Right atrium auricular region (tissue), 2 donors: ENCODE results near the gene AP3B1. TPM values are rescaled to one million over a fixed set of nuclear protein-coding genes. Genes with fewer than 3 reads are reported as not detected.

ENCODE experiments used
- DNase-seq: peaks from one replicate; pipeline ENCODE4 v3.0.0-alpha.2; 2019; ENCODE audit warnings: low spot score
- H3K27ac ChIP-seq, 2 donors: fragments of 200-600 bp; sonication (generic); 1 replicate in 1 of 2; 2 replicates in 1 of 2; pipeline ENCODE4 v1.5.1; 2016 to 2019
- H3K27me3 ChIP-seq, 2 donors: fragments of 200-600 bp; sonication (generic); one replicate each; pipeline versions ENCODE4 v1.5.1 to v1.6.0; 2017 to 2019
- H3K36me3 ChIP-seq: fragments of 200-600 bp; sonication (generic); one replicate; pipeline ENCODE4 v1.5.1; 2016
- H3K4me1 ChIP-seq, 2 donors: fragments of 200-600 bp; sonication (generic); one replicate each; pipeline versions ENCODE4 v1.5.1 to v1.6.0; 2017 to 2019
- H3K4me3 ChIP-seq, 2 donors: fragments of 200-600 bp; sonication (generic); 1 replicate in 1 of 2; 2 replicates in 1 of 2; pipeline ENCODE4 v1.5.1; 2017 to 2019; ENCODE audit warnings: mild to moderate bottlenecking in 1 of 2, moderate library complexity in 1 of 2
- H3K9me3 ChIP-seq, 2 donors: fragments of 200-600 bp; sonication (generic); one replicate each; pipeline ENCODE4 v1.5.1; 2019
- CTCF ChIP-seq, 2 donors: fragments of 200-600 bp; sonication (generic); IDR thresholded peaks; one replicate each; pipeline ENCODE4 v1.5.1; 2019; ENCODE audit warnings: antibody characterized with exemption in 2 of 2
- total RNA-seq, 2 donors: library from RNA; depleted of rRNA; stranded (reverse); fragments of >200 nt; gene quantifications; one replicate each; pipeline ENCODE4 v1.1.0, GENCODE V29; 2016

The AP3B1 gene
- total RNA-seq, 2 donors from 2014 or later, result 22.4 to 25.7 TPM

- Histone ChIP-seq H3K36me3 (no peaks in the 10 kb centered on the region), H3K4me3 (no peak overlapping the region), H3K9me3 (no peaks in the 10 kb centered on the region), H3K27me3 (peaks cover 6% of the 10 kb centered on the region in 2 donors), H3K4me1 (peaks cover 0 to 4% of the 10 kb centered on the region in 2 donors), H3K27ac (no peak overlapping the region)
- TF ChIP-seq CTCF (IDR thresholded peaks at IDR 0.05), result no peak
- no peak for DNase-seq
These were observed 333.6 kb downstream of the AP3B1 start for GRCh38 chr5:77960863-77961396.

GRCh38 chr5:77960305-77960704 lies 334.2 kb downstream of the AP3B1 start:
- no peak overlapping the region for H3K4me3 ChIP-seq
- H3K27ac ChIP-seq, result no peak overlapping the region
- TF ChIP-seq CTCF (IDR thresholded peaks at IDR 0.05), result no peak
- no peak for DNase-seq
- H3K9me3 ChIP-seq, result no peaks in the 10 kb centered on the region
- peaks cover 6% of the 10 kb centered on the region in 2 donors for H3K27me3 ChIP-seq
- H3K36me3 ChIP-seq, result no peaks in the 10 kb centered on the region
- peaks cover 0 to 4% of the 10 kb centered on the region in 2 donors for H3K4me1 ChIP-seq

- DNase-seq, result no peak
- Histone ChIP-seq H3K4me3 (no peak overlapping the region), H3K4me1 (peaks cover 0 to 4% of the 10 kb centered on the region in 2 donors), H3K9me3 (no peaks in the 10 kb centered on the region), H3K27me3 (peaks cover 6% of the 10 kb centered on the region in 2 donors), H3K27ac (no peak overlapping the region), H3K36me3 (no peaks in the 10 kb centered on the region)
- no peak for TF ChIP-seq CTCF (IDR thresholded peaks at IDR 0.05)
These were observed 335.7 kb downstream of the AP3B1 start for GRCh38 chr5:77958642-77959330.

GRCh38 chr5:77957931-77958521 lies 336.5 kb downstream of the AP3B1 start:
- Histone ChIP-seq H3K9me3 (no peaks in the 10 kb centered on the region), H3K4me3 (peak overlapping the region in 1 of 2 donors; percentile 3), H3K4me1 (peaks cover 0 to 4% of the 10 kb centered on the region in 2 donors), H3K27ac (no peak overlapping the region), H3K27me3 (peaks cover 6% of the 10 kb centered on the region in 2 donors), H3K36me3 (no peaks in the 10 kb centered on the region)
- no peak for TF ChIP-seq CTCF (IDR thresholded peaks at IDR 0.05)
- DNase-seq, result no peak

GRCh38 chr5:77957516-77957915 lies 337.0 kb downstream of the AP3B1 start:
- H3K4me1 ChIP-seq, result peaks cover 0 to 4% of the 10 kb centered on the region in 2 donors
- H3K4me3 ChIP-seq, result peak overlapping the region in 1 of 2 donors; percentile 3
- TF ChIP-seq CTCF (IDR thresholded peaks at IDR 0.05), result no peak
- H3K36me3 ChIP-seq, result no peaks in the 10 kb centered on the region
- no peaks in the 10 kb centered on the region for H3K9me3 ChIP-seq
- no peak for DNase-seq
- peaks cover 6% of the 10 kb centered on the region in 2 donors for H3K27me3 ChIP-seq
- H3K27ac ChIP-seq, result no peak overlapping the region
